Measurements from ENCODE around the gene ASB9. TPM values are rescaled to one million over a fixed set of nuclear protein-coding genes. Genes with fewer than 3 reads are reported as not detected.

The ASB9 gene
- 1.4 TPM in 1 of 2 replicates, not detected in the other for total RNA-seq

DNA sequence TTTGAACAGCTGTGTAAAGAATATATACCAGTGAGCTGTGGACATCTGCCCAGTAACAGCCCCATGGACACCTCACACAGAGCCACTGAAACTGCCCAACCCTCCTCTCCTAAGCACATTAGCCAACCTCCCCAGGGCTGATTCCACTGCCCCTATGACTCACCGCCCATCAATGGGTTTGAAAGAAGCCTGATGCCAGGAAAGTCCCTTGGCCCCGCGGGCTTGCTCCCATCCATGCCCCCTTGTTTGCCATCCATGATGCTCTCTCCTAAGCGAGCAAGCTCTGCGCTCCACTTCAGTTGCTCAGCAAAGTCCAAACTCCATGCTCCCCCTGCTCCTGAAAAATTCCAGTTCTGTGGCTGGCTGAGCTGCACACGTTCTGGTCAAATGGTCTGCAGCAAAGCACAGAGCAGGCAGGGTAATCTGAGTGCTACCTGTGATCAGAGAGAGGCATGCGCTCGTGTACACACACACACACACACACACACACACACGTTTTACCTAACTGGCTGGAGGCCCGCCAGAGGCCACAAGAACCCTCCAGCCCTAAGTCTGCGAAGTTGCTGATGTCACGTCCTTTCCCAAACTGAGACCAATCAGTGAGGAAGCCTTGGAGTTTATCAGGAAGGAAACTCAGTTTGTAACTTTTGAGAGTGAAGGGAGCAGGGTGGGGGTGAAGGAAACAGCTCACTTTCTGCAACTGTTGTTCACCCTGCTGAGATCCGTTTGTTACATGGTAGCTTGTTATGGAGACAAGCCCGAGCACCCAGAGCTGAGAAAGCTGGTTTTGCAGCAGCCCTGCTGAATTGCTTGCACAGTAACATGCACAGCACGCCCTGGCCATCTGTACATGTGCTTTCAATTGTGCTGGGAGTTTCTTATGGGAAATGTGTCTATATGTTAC is at the start of gene ASB9:
TSS of gene ASB9 (minus strand) at position 466 of the 904 bp plus-strand sequence. CDS start at position 257, 209 bp downstream.

DNA sequence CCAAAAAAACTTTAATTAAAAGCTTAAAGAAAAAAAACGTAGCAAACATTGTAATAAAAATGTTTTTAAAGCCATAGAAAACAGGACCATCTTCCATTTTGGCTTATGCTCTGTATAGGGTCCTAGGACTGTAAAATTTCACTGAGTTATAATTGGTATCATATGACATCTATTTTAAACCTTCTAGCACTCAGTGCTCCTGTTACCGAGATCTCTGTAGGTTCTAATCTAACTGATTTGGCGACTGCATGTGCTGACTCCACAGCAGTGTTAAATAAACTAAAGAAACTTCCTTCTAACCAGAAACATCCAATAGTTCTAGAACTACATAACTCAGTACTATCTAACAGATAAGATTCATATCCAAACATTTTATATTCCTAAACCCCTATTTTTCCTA is 45.6 kb upstream of the ASB9 start, which contains the start of gene ASB11:
TSS of gene ASB11 (minus strand) at position 132 of the 400 bp plus-strand sequence. CDS start at position 97, 35 bp downstream.

Other genes starting within 250 kb of the ASB9 start
- not detected in 2 replicates for gene ASB11, start 45.6 kb upstream of the ASB9 start, total RNA-seq
- gene PIGA, start 65.4 kb upstream of the ASB9 start, total RNA-seq, result 4.4 and 4.6 TPM in 2 replicates
- gene VEGFD, start 114.3 kb upstream of the ASB9 start, total RNA-seq, result not detected in 2 replicates
- gene PIR, start 223.2 kb upstream of the ASB9 start, total RNA-seq, result 8.9 and 15.4 TPM in 2 replicates
- under 0.01 TPM in 1 of 2 replicates, not detected in the other for gene BMX, start 230.7 kb upstream of the ASB9 start, total RNA-seq